Stomach (tissue), 9 donors: ENCODE data around the gene CHURC1. TPM values are rescaled to one million over a fixed set of nuclear protein-coding genes. Genes with fewer than 3 reads are reported as not detected.

ENCODE experiments used
- DNase-seq, 2 donors: peaks; one replicate each; pipeline versions ENCODE4 v3.0.0 to v3.0.0-alpha.2; 2013 to 2019
- H3K27ac ChIP-seq, 5 donors: fragments of 200-600 bp in 4 of 5; sonication (generic) in 4 of 5; one replicate each; pipeline ENCODE4 v1.5.1; 2013 to 2019; ENCODE audit warnings: mild to moderate bottlenecking in 1 of 5, moderate library complexity in 1 of 5
- H3K27me3 ChIP-seq, 3 donors: fragments of 200-600 bp; sonication (generic); one replicate each; pipeline ENCODE4 v1.5.1; 2017 to 2019; ENCODE audit warnings: mixed run types in 1 of 3
- H3K36me3 ChIP-seq, 4 donors: fragments of 200-600 bp; sonication (generic); 1 replicate in 3 of 4; 2 replicates in 1 of 4; pipeline ENCODE4 v1.5.1; 2016 to 2019
- H3K4me1 ChIP-seq, 4 donors: fragments of 200-600 bp; sonication (generic); one replicate each; pipeline ENCODE4 v1.5.1; 2016 to 2019
- H3K4me3 ChIP-seq, 4 donors: fragments of 200-600 bp; sonication (generic) in 3 of 4; one replicate each; pipeline ENCODE4 v1.5.1; 2016 to 2019; ENCODE audit warnings: mild to moderate bottlenecking in 1 of 4
- H3K9me3 ChIP-seq, 4 donors: fragments of 200-600 bp; sonication (generic); one replicate each; pipeline ENCODE4 v1.5.1; 2016 to 2019
- CTCF ChIP-seq, 7 experiments: fragments of 450-650 bp in 4 of 7; fragments of 200-600 bp in 3 of 7; sonication (generic) in 3 of 7; IDR thresholded peaks; one replicate each; pipeline ENCODE4 v1.5.1; 2016 to 2019; ENCODE audit warnings: antibody characterized with exemption in 7 of 7, control low read depth in 2 of 7, mild to moderate bottlenecking in 1 of 7
- EP300 ChIP-seq: sonication (generic); formaldehyde crosslinking; IDR thresholded peaks from one replicate; pipeline ENCODE4 v1.6.1; 2017; ENCODE audit warnings: antibody characterized with exemption
- POLR2A ChIP-seq, 4 donors: fragments of 450-650 bp; IDR thresholded peaks; one replicate each; pipeline ENCODE4 v1.6.1; 2016; ENCODE audit warnings: antibody characterized with exemption in 4 of 4, control low read depth in 2 of 4, mild to moderate bottlenecking in 1 of 4, moderate library complexity in 1 of 4
- POLR2AphosphoS5 ChIP-seq, 3 donors: sonication (generic); formaldehyde crosslinking; IDR thresholded peaks; one replicate each; pipeline ENCODE4 v1.6.1; 2016; ENCODE audit warnings: antibody characterized with exemption in 3 of 3
- WGBS, 5 donors: extraction: QIAGEN DNeasy Blood & Tissue Kit in 3 of 5; methylation state at CpG; one replicate each; pipeline versions ENCODE4 v1.1.5 to v1.1.7; 2013 to 2018; 5-methylcytosine and 5-hydroxymethylcytosine counted together
- intact Hi-C: fragments of 100-400 bp; cut with DNase I; formaldehyde crosslinking; loops from one replicate; pipeline ENCODE4 v1.15.1; 2023; ENCODE audit warnings: low total_unique reads
- polyA plus RNA-seq, 3 donors: library from polyadenylated mRNA; stranded (reverse); fragments of 200-250 nt; gene quantifications; one replicate each; pipeline ENCODE4 v1.2.3, GENCODE V29; 2013
- total RNA-seq, 5 donors: library from RNA; depleted of rRNA; stranded (reverse); fragments of >200 nt; gene quantifications; one replicate each; pipeline versions ENCODE4 v1.1.0 to v1.2.3, GENCODE V29; 2014 to 2016
- donor health status: healthy with polysubstance abuse.
- donor health status: Bipolar disorder and iron deficiency.
- donor health status: healthy.

The CHURC1 gene
- total and polyA plus RNA-seq, 8 donors, result 20.4 to 102 (median 42.5) TPM

DNA sequence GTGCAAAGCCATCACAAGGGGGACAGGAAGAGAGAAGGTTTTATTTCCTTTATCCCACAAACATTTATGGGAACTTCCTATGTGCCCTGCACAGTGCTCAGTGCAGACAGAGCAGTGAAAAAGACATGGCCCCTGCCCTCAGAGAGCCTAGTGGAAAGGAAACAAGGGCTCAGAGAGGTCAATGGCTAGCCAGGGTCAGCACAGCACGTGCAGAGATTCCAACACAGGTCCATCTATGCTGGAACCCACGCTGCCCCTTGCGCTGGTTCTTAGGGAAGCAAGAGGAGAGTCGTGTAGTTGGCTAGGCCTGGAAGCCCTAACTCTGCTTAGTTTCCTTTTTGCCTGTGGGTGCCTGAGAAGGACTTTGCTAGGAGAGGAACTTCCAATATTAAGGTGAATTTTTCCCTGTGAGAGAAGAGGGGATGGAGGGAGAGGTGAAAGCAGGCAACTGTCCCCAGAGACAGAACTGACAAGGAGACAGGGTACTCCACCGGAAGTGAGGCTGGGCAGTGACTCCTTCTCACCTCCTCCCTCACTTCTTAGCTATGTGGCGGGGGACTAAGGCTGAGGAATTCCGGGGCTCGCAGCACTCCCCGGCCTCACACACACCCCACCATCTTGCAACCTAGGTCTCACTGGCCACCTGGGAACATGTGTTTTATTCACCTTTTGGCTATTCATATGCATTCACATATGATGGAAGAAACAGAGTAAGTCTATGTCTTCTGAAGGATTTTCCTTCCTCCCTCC lies 40.4 kb downstream of the CHURC1 start:
- Histone ChIP-seq H3K27me3 (no peaks in the 10 kb centered on the region), H3K4me1 (peaks cover 0 to 19% (median 14%) of the 10 kb centered on the region in 4 donors), H3K4me3 (no peak overlapping the region), H3K9me3 (no peaks in the 10 kb centered on the region), H3K36me3 (peaks cover 5 to 26% (median 21%) of the 10 kb centered on the region in 4 donors), H3K27ac (no peak overlapping the region)
- 91 to 95% (median 93%) methylated on average over 8 to 9 of the region's 9 CpGs for WGBS, 5 donors
- intact Hi-C loops, result no loop called here
- no peak for DNase-seq
- no peak for TF ChIP-seq POLR2AphosphoS5 (IDR thresholded peaks at IDR 0.05)
- TF ChIP-seq CTCF (IDR thresholded peaks at IDR 0.05), result no peak
- no peak for TF ChIP-seq EP300
- TF ChIP-seq POLR2A (IDR thresholded peaks at IDR 0.05), result no peak

GRCh38 chr14:64955297-64955696 lies 41.0 kb downstream of the CHURC1 start:
- Histone ChIP-seq H3K4me1 (peaks cover 0 to 24% (median 15%) of the 10 kb centered on the region in 4 donors), H3K4me3 (no peak overlapping the region), H3K36me3 (peaks cover 5 to 22% (median 14%) of the 10 kb centered on the region in 4 donors), H3K9me3 (no peaks in the 10 kb centered on the region), H3K27me3 (no peaks in the 10 kb centered on the region), H3K27ac (no peak overlapping the region)
- intact Hi-C loops, result no loop called here
- DNase-seq, result peak; percentile 29 to 34
- TF ChIP-seq EP300 (no peak), POLR2A (IDR thresholded peaks at IDR 0.05) (no peak), POLR2AphosphoS5 (IDR thresholded peaks at IDR 0.05) (no peak), CTCF (IDR thresholded peaks at IDR 0.05) (no peak)
- WGBS, 5 donors, result 48 to 70% (median 56%) methylated on average over 6 of the region's 6 CpGs

- Histone ChIP-seq H3K27me3 (no peaks in the 10 kb centered on the region), H3K4me3 (no peak overlapping the region), H3K9me3 (no peaks in the 10 kb centered on the region), H3K36me3 (peaks cover 0 to 7% (median 1%) of the 10 kb centered on the region in 4 donors), H3K27ac (no peak overlapping the region), H3K4me1 (peaks cover 14 to 37% (median 22%) of the 10 kb centered on the region in 4 donors)
- TF ChIP-seq EP300, result no peak
- no peak for TF ChIP-seq POLR2A (IDR thresholded peaks at IDR 0.05)
- TF ChIP-seq CTCF (IDR thresholded peaks at IDR 0.05), result no peak
- TF ChIP-seq POLR2AphosphoS5 (IDR thresholded peaks at IDR 0.05), result no peak
- intact Hi-C loops, result no loop called here
- DNase-seq, result no peak
- 88 to 94% (median 91%) methylated on average over 8 of the region's 8 CpGs for WGBS, 5 donors
Observed at GRCh38 chr14:64956697-64957406, 42.6 kb downstream of the CHURC1 start.

- H3K36me3 ChIP-seq, result peaks cover 0 to 5% (median 0%) of the 10 kb centered on the region in 4 donors
- no peak overlapping the region for H3K4me3 ChIP-seq
- no peak for DNase-seq
- H3K27me3 ChIP-seq, result no peaks in the 10 kb centered on the region
- intact Hi-C loops, result no loop called here
- WGBS, 5 donors, result 93 to 100% (median 96%) methylated on average over 2 of the region's 2 CpGs
- no peaks in the 10 kb centered on the region for H3K9me3 ChIP-seq
- H3K4me1 ChIP-seq, result peaks cover 8 to 28% (median 15%) of the 10 kb centered on the region in 4 donors
- TF ChIP-seq POLR2A (IDR thresholded peaks at IDR 0.05), result no peak
- no peak for TF ChIP-seq CTCF (IDR thresholded peaks at IDR 0.05)
- no peak for TF ChIP-seq POLR2AphosphoS5 (IDR thresholded peaks at IDR 0.05)
- no peak for TF ChIP-seq EP300
- no peak overlapping the region for H3K27ac ChIP-seq
Observed at GRCh38 chr14:64958201-64958600, 43.9 kb downstream of the CHURC1 start.
